NOMO-1 treated with dmso at 0.1 percent for 144 hours (cell line): ENCODE results near the gene UBE2G2.
"Not testable (repeated sequence)": the region's sequence is repeated elsewhere in the genome, so short reads cannot be mapped to it uniquely, and the experiment has no call there.

Experiments
- DNase-seq: peaks from one replicate; lab custom pipeline; 2025; ENCODE audit not compliant: unreplicated experiment; lab: John Stamatoyannopoulos, UW

The UBE2G2 gene

GRCh38 chr21:44836666-44837471 is 35.2 kb upstream of the UBE2G2 start:
- DNase-seq: peak; percentile 57

GRCh38 chr21:44836349-44836665 is 34.7 kb upstream of the UBE2G2 start:
- DNase-seq: no peak

GRCh38 chr21:44835647-44835973 is 34.0 kb upstream of the UBE2G2 start:
- DNase-seq: no peak

- DNase-seq: no peak
Observed at GRCh38 chr21:44834951-44835646, 33.5 kb upstream of the UBE2G2 start.

GRCh38 chr21:44834231-44834950 is 32.8 kb upstream of the UBE2G2 start:
- no peak for DNase-seq

- no peak for DNase-seq
Observed at GRCh38 chr21:44833663-44834062, 32.0 kb upstream of the UBE2G2 start.

GRCh38 chr21:44832516-44833255 is 31.1 kb upstream of the UBE2G2 start:
- not testable (repeated sequence) for DNase-seq

GRCh38 chr21:44831227-44831860 is 29.7 kb upstream of the UBE2G2 start:
- DNase-seq: no peak

- no peak for DNase-seq
Observed at GRCh38 chr21:44829507-44830092, 28.0 kb upstream of the UBE2G2 start.

- no peak for DNase-seq
Observed at GRCh38 chr21:44828362-44829056, 26.9 kb upstream of the UBE2G2 start.

- DNase-seq: no peak
Observed at GRCh38 chr21:44823179-44823660, 21.6 kb upstream of the UBE2G2 start.

- no peak for DNase-seq
Observed at GRCh38 chr21:44822484-44823178, 21.0 kb upstream of the UBE2G2 start.

GRCh38 chr21:44820851-44821250 is 19.2 kb upstream of the UBE2G2 start:
- no peak for DNase-seq

- no peak for DNase-seq
Observed at GRCh38 chr21:44819283-44820243, 17.9 kb upstream of the UBE2G2 start.

- DNase-seq: no peak
Observed at GRCh38 chr21:44818640-44819011, 17.0 kb upstream of the UBE2G2 start.

GRCh38 chr21:44817914-44818639 is 16.5 kb upstream of the UBE2G2 start, which contains the start of gene SUMO3:
SUMO3 (minus strand) TSS chr21:44818062; CDS start chr21:44817968, 94 bp downstream.
- DNase-seq: peak; percentile 57

- peak; percentile 66 for DNase-seq
Observed at GRCh38 chr21:44817506-44817880, 15.9 kb upstream of the UBE2G2 start.
